SK-N-MC (cell line): ENCODE data around the gene MINK1.

Experiments used
- EZH2 ChIP-seq: fragments of 200-600 bp; sonication (generic); IDR thresholded peaks from one replicate; pipeline ENCODE4 v1.6.1; 2017; ENCODE audit warnings: antibody characterized with exemption
- POLR2AphosphoS5 ChIP-seq: IDR thresholded peaks from 2 replicates; pipeline ENCODE4 v1.6.1; 2012; ENCODE audit warnings: mild to moderate bottlenecking, low read depth, low read length, borderline replicate concordance

- TF ChIP-seq POLR2AphosphoS5 (no peak), EZH2 (no peak)
Measured at GRCh38 chr17:4849011-4849536, 15.9 kb downstream of the MINK1 start.
